Left lung (tissue), 10 donors: Measurements from ENCODE around the gene CDK5RAP2. TPM values are rescaled to one million over a fixed set of nuclear protein-coding genes. Genes with fewer than 3 reads are reported as not detected.

Experiments
- ATAC-seq: fragments of 200-7000 bp; cut with Tn5 transposase; one replicate; pipeline ENCODE4 v1.9.1; 2020; ENCODE audit warnings: moderate library complexity
- DNase-seq, 4 donors: peaks; one replicate each; pipeline ENCODE4 v3.0.0-alpha.2; 2013 to 2020
- H3K27ac ChIP-seq, 2 donors: fragments of 200-600 bp; sonication (generic) in 1 of 2; one replicate each; pipeline versions ENCODE4 v1.5.0 to v1.8.0; 2020 to 2021
- H3K27me3 ChIP-seq, 2 donors: fragments of 200-600 bp; sonication (generic) in 1 of 2; one replicate each; pipeline versions ENCODE4 v1.5.0 to v1.8.0; 2020 to 2021
- H3K36me3 ChIP-seq, 2 donors: fragments of 200-600 bp; sonication (generic) in 1 of 2; one replicate each; pipeline versions ENCODE4 v1.5.0 to v1.8.0; 2020 to 2021
- H3K4me1 ChIP-seq, 2 donors: fragments of 200-600 bp; one replicate each; pipeline ENCODE4 v1.8.0; 2021
- H3K4me3 ChIP-seq, 2 donors: fragments of 200-600 bp; sonication (generic) in 1 of 2; one replicate each; pipeline versions ENCODE4 v1.5.0 to v1.8.0; 2020 to 2021; ENCODE audit warnings: mild to moderate bottlenecking in 1 of 2
- H3K9me3 ChIP-seq, 2 donors: fragments of 200-600 bp; sonication (generic) in 1 of 2; one replicate each; pipeline versions ENCODE4 v1.5.0 to v1.8.0; 2020 to 2021
- CTCF ChIP-seq, 2 donors: fragments of 200-600 bp; sonication (generic) in 1 of 2; IDR thresholded peaks; one replicate each; pipeline versions ENCODE4 v1.5.0 to v1.8.0; 2021; ENCODE audit warnings: antibody characterized with exemption in 2 of 2
- intact Hi-C, 2 donors: fragments of 100-400 bp; cut with DNase I; formaldehyde crosslinking; loops; one replicate each; pipeline versions ENCODE4 v1.11.2 to v1.14.2; 2022
- polyA plus RNA-seq, 6 donors: library from polyadenylated mRNA; unstranded; fragments of 120-200 nt; gene quantifications; one replicate each; pipeline ENCODE4 v1.2.1, GENCODE V29; 2013; ENCODE audit not compliant: insufficient read length in 6 of 6
- total RNA-seq, 2 donors: library from RNA; stranded (reverse); fragmentation: NEBNext Ultra II Directional; extraction: Animal tissue kit (Norgen Biotek cat#: 25700); gene quantifications; one replicate each; pipeline ENCODE4 v1.2.1, GENCODE V29; 2021
- donor health status: DM: no; HTN: yes; CAD: no.
- donor health status: DM: no; HTN: no; CAD: no.

CDK5RAP2 gene
- total and polyA plus RNA-seq, 8 donors: 40.5 to 75.7 (median 62.6) TPM

- H3K9me3 ChIP-seq: peaks cover 0 to 9% of the 10 kb centered on the region in 2 donors
- no peaks in the 10 kb centered on the region for H3K36me3 ChIP-seq
- TF ChIP-seq CTCF (IDR thresholded peaks at IDR 0.05): no peak
- no peak overlapping the region for H3K4me3 ChIP-seq
- ATAC-seq (no peak), DNase-seq (no peak)
- no peaks in the 10 kb centered on the region for H3K27me3 ChIP-seq
- no peak overlapping the region for H3K27ac ChIP-seq
- no peaks in the 10 kb centered on the region for H3K4me1 ChIP-seq
- intact Hi-C loops: no loop called here
These were observed 202.5 kb downstream of the CDK5RAP2 start for GRCh38 chr9:120377268-120378159.

- ATAC-seq: no peak
- DNase-seq: no peak
- no peak for TF ChIP-seq CTCF (IDR thresholded peaks at IDR 0.05)
- Histone ChIP-seq H3K4me1 (no peaks in the 10 kb centered on the region), H3K27ac (no peak overlapping the region), H3K9me3 (peaks cover 0 to 9% of the 10 kb centered on the region in 2 donors), H3K36me3 (no peaks in the 10 kb centered on the region), H3K4me3 (no peak overlapping the region), H3K27me3 (no peaks in the 10 kb centered on the region)
- intact Hi-C loops: no loop called here
These were observed 203.9 kb downstream of the CDK5RAP2 start for GRCh38 chr9:120376101-120376500.

GRCh38 chr9:120375316-120375715 is 204.7 kb downstream of the CDK5RAP2 start:
- H3K36me3 ChIP-seq: no peaks in the 10 kb centered on the region
- TF ChIP-seq CTCF (IDR thresholded peaks at IDR 0.05): no peak
- no peaks in the 10 kb centered on the region for H3K27me3 ChIP-seq
- no peak overlapping the region for H3K4me3 ChIP-seq
- no peaks in the 10 kb centered on the region for H3K4me1 ChIP-seq
- intact Hi-C loops: no loop called here
- H3K9me3 ChIP-seq: peaks cover 0 to 9% of the 10 kb centered on the region in 2 donors
- H3K27ac ChIP-seq: no peak overlapping the region
- ATAC-seq: no peak
- DNase-seq: no peak

GRCh38 chr9:120374817-120375216 is 205.2 kb downstream of the CDK5RAP2 start:
- intact Hi-C loops: no loop called here
- H3K36me3 ChIP-seq: no peaks in the 10 kb centered on the region
- H3K4me3 ChIP-seq: no peak overlapping the region
- H3K9me3 ChIP-seq: peaks cover 0 to 9% of the 10 kb centered on the region in 2 donors
- no peak for DNase-seq
- no peaks in the 10 kb centered on the region for H3K27me3 ChIP-seq
- no peak overlapping the region for H3K27ac ChIP-seq
- no peak for TF ChIP-seq CTCF (IDR thresholded peaks at IDR 0.05)
- no peaks in the 10 kb centered on the region for H3K4me1 ChIP-seq
- no peak for ATAC-seq

- no peak for DNase-seq
- Histone ChIP-seq H3K36me3 (no peaks in the 10 kb centered on the region), H3K27ac (no peak overlapping the region), H3K27me3 (no peaks in the 10 kb centered on the region), H3K4me1 (no peaks in the 10 kb centered on the region), H3K9me3 (peaks cover 0 to 5% of the 10 kb centered on the region in 2 donors), H3K4me3 (no peak overlapping the region)
- no peak for ATAC-seq
- no peak for TF ChIP-seq CTCF (IDR thresholded peaks at IDR 0.05)
- intact Hi-C loops: no loop called here
These were observed 205.7 kb downstream of the CDK5RAP2 start for GRCh38 chr9:120374239-120374638.
